Measurements from ENCODE around the gene KRTAP4-1. TPM values are rescaled to one million over a fixed set of nuclear protein-coding genes. Genes with fewer than 3 reads are reported as not detected.
A peak's percentile ranks its signal among the peaks of the same experiment; 100 is the strongest.
"Not testable (repeated sequence)": the region's sequence is repeated elsewhere in the genome, so short reads cannot be mapped to it uniquely, and the experiment has no call there.

KRTAP4-1 gene
- total and polyA plus RNA-seq, 3 experiments from 2014 or later = not detected

DNA sequence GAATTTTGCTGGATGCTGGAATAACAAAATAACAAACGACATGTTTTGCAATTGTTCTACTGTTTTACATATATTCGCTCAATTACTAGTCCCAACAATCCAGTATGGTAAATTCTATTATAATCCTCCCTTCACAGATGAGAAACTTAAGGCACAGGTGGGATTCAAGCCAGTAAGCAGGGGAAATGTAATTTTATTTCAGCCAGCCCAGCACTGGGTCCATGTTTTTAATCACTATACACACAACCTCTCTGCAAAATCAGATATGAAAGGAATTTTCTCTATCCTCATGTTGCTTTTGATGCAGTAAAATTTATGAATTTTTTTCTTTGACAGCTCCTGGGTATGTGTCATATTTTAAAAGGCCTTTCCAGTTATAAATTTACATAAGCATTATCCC, 39.5 kb downstream of the KRTAP4-1 start:
- POLR2A ChIA-PET = no interaction called here
- peaks cover 3 to 32% (median 14%) of the 10 kb centered on the region in 5 donors for H3K9me3 Mint-ChIP-seq
- no peaks in the 10 kb centered on the region for H3K36me3 ChIP-seq (ENCODE audit: insufficient read depth, low read length)

DNA sequence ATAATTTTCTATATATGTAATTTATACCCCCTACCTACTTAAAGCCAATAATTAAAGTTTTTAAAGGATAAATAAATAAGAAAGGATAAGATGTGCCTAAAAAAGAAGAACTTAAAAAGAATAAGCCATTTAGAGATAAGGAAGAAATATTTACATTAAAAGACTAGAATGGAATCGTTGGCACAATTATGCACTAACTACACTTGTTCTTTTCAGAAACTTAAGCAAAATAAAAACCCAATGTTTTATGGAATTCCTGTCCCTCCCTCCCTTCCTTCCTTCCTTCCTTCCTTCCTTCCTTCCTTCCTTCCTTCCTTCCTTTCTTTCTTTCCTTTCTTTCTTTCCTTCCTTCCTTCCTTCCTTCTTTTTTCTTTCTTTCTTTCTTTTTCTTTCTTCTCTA, 39.9 kb downstream of the KRTAP4-1 start:
- Mint-ChIP-seq H3K27ac (peak overlapping the region in 1 of 8 donors; percentile 28), H3K9me3 (peaks cover 5 to 32% (median 14%) of the 10 kb centered on the region in 5 donors), H3K4me3 (no peak overlapping the region), H3K27me3 (peaks cover 3 to 36% of the 10 kb centered on the region in 2 donors), H3K36me3 (peaks cover 0 to 28% (median 5%) of the 10 kb centered on the region in 3 donors), H3K4me1 (peaks cover 0 to 2% (median 0%) of the 10 kb centered on the region in 3 donors)
- H3K4me3 ChIP-seq (ENCODE audit: low read length) = no peak overlapping the region
- H3K9me3 ChIP-seq (ENCODE audit: low read length) = no peaks in the 10 kb centered on the region
- no peak for DNase-seq
- no peak overlapping the region for H3K27ac ChIP-seq (ENCODE audit: low read depth, low read length)
- H3K4me1 ChIP-seq (ENCODE audit: insufficient read depth, low read length) = no peaks in the 10 kb centered on the region
- CTCF ChIA-PET = no interaction called here
- POLR2A ChIA-PET = no interaction called here
- H3K36me3 ChIP-seq (ENCODE audit: insufficient read depth, low read length) = no peaks in the 10 kb centered on the region
- H3K27me3 ChIP-seq (ENCODE audit: insufficient read depth, low read length, poor library complexity, severe bottlenecking) = no peaks in the 10 kb centered on the region

More for the DNA sequence above, 39.5 kb downstream of the KRTAP4-1 start:
- Mint-ChIP-seq H3K27me3 (peaks cover 3 to 36% of the 10 kb centered on the region in 2 donors), H3K36me3 (peaks cover 0 to 28% (median 5%) of the 10 kb centered on the region in 3 donors), H3K27ac (peak overlapping the region in 2 of 8 donors; percentile 7 to 28), H3K4me1 (peaks cover 0 to 2% (median 0%) of the 10 kb centered on the region in 3 donors), H3K4me3 (no peak overlapping the region)
- H3K27ac ChIP-seq (ENCODE audit: low read depth, low read length) = no peak overlapping the region
- H3K9me3 ChIP-seq (ENCODE audit: low read length) = no peaks in the 10 kb centered on the region
- CTCF ChIA-PET = no interaction called here
- H3K4me3 ChIP-seq (ENCODE audit: low read length) = no peak overlapping the region
- no peaks in the 10 kb centered on the region for H3K4me1 ChIP-seq (ENCODE audit: insufficient read depth, low read length)
- no peak for DNase-seq
- no peaks in the 10 kb centered on the region for H3K27me3 ChIP-seq (ENCODE audit: insufficient read depth, low read length, poor library complexity, severe bottlenecking)

DNA sequence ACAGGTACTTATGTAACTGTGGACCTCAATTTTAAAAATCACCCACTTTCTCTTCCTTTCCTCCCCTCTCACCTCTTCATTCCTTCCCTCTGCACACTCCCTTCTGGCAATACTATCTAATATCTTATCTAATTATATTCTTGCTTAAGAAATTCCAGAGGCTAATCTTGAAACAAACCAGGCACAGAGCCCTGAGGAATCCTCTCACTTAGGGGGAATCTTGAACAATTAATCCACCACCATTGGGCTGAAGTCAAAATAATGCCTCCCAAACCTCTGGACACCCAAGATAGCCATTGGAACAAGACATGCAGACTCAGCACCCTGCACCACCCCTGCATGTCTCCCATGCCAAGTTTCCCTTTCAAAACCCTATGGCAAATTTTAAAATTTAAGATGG, 43.4 kb downstream of the KRTAP4-1 start:
- ChIA-PET CTCF (no interaction called here), POLR2A (no interaction called here)
- Mint-ChIP-seq H3K4me1 (no peaks in the 10 kb centered on the region), H3K4me3 (no peak overlapping the region), H3K36me3 (peaks cover 2 to 31% (median 7%) of the 10 kb centered on the region in 3 donors), H3K27me3 (peaks cover 6 to 38% of the 10 kb centered on the region in 2 donors), H3K9me3 (peaks cover 10 to 37% (median 16%) of the 10 kb centered on the region in 5 donors), H3K27ac (no peak overlapping the region)
- Histone ChIP-seq H3K27ac (ENCODE audit: low read depth, low read length) (no peak overlapping the region), H3K27me3 (ENCODE audit: insufficient read depth, low read length, poor library complexity, severe bottlenecking) (no peaks in the 10 kb centered on the region), H3K36me3 (ENCODE audit: insufficient read depth, low read length) (no peaks in the 10 kb centered on the region), H3K9me3 (ENCODE audit: low read length) (no peaks in the 10 kb centered on the region), H3K4me1 (ENCODE audit: insufficient read depth, low read length) (no peaks in the 10 kb centered on the region), H3K4me3 (ENCODE audit: low read length) (no peak overlapping the region)
- DNase-seq = no peak

DNA sequence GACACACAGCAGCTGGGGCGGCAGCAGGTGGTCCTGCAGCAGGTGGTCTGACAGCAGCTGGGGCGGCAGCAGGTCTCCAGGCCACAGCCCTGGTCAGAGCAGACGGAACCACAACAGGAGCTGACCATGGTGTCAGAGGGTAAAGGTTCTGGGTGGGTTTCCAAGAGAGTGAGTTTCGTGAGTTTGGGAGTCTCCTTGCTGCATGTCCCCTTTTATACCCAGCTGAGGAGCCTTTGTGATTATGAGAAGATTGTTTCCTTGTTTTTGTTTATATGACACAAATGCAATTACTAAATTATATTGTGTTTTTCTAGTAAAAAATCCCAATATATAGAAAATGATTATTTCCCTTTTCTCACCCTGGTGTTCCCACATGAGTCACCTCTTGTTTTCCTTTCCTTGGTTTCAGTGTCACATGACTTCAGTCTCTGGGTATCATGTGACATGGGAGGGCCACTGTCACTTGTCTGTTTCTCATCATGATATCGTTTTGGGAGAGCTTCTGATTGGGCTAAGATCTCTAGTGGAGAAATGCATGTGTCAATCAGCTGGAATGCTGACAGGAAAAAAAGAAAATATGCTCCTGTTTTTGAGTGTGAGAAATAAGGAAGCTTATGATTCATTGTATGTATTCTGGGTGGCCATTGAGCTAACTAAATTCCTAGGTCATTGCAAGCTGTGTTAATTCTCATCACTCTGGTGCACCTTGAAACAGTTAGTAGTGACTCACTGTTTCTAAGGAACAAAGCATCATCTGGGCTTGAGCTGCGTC, 44.2 kb downstream of the KRTAP4-1 start, which contains the start of gene KRTAP4-6:
Gene KRTAP4-6 (minus strand): TSS at position 185 of the 772 bp plus-strand sequence. CDS start 57 bp downstream, at position 128.
- ChIA-PET CTCF (no interaction called here), POLR2A (no interaction called here)
- Histone ChIP-seq H3K4me1 (ENCODE audit: insufficient read depth, low read length) (no peaks in the 10 kb centered on the region), H3K4me3 (ENCODE audit: low read length) (no peak within 1 kb of the TSS), H3K9me3 (ENCODE audit: low read length) (no peaks in the 10 kb centered on the region), H3K27me3 (ENCODE audit: insufficient read depth, low read length, poor library complexity, severe bottlenecking) (no peaks in the 10 kb centered on the region), H3K27ac (ENCODE audit: low read depth, low read length) (no peak within 1 kb of the TSS), H3K36me3 (ENCODE audit: insufficient read depth, low read length) (no peaks in the 10 kb centered on the region)
- H3K27ac Mint-ChIP-seq = no peak within 1 kb of the TSS
- peaks cover 9 to 31% of the 10 kb centered on the region in 2 donors for H3K27me3 Mint-ChIP-seq
- no peak within 1 kb of the TSS for H3K4me3 Mint-ChIP-seq
- H3K36me3 Mint-ChIP-seq = peaks cover 2 to 31% (median 7%) of the 10 kb centered on the region in 3 donors
- peaks cover 10 to 37% (median 16%) of the 10 kb centered on the region in 5 donors for H3K9me3 Mint-ChIP-seq
- H3K4me1 Mint-ChIP-seq = peaks cover 0 to 2% (median 0%) of the 10 kb centered on the region in 3 donors
- no peak for DNase-seq

DNA sequence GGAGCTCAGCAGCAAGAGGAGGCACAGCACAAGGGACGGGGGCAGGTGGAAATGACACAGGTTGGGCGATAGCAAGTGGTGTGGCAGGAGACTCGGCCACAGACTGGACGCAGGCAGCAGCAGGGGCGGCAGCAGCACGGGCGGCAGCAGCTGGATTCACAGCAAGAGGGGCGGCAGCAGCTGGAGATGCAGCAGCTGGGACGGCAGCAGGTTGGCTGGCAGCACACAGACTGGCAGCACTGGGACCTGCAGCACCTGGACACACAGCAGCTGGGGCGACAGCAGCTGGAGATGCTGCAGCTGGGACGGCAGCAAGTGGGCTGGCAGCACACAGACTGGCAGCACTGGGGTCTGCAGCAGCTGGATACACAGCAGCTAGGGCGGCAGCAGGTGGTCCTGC, 44.8 kb downstream of the KRTAP4-1 start:
- H3K27ac ChIP-seq (ENCODE audit: low read depth, low read length); H3K4me1 Mint-ChIP-seq; H3K4me3 Mint-ChIP-seq; POLR2A ChIA-PET; CTCF ChIA-PET; H3K36me3 ChIP-seq (ENCODE audit: insufficient read depth, low read length); H3K27me3 ChIP-seq (ENCODE audit: insufficient read depth, low read length, poor library complexity, severe bottlenecking); H3K9me3 ChIP-seq (ENCODE audit: low read length); H3K4me1 ChIP-seq (ENCODE audit: insufficient read depth, low read length); DNase-seq; H3K4me3 ChIP-seq (ENCODE audit: low read length); H3K27ac Mint-ChIP-seq: not testable (repeated sequence)
- H3K36me3 Mint-ChIP-seq = peaks cover 2 to 31% (median 6%) of the 10 kb centered on the region in 3 donors
- H3K9me3 Mint-ChIP-seq = peaks cover 10 to 34% (median 16%) of the 10 kb centered on the region in 5 donors
- H3K27me3 Mint-ChIP-seq = peaks cover 9 to 31% of the 10 kb centered on the region in 2 donors

Other genes with a start within 250 kb of the KRTAP4-1 start
Only the 30 nearest of the 41 such genes appear.
- not detected for gene KRTAP1-5, start 157.7 kb downstream of the KRTAP4-1 start, total RNA-seq
- not detected for gene KRTAP1-5, start 157.7 kb downstream of the KRTAP4-1 start, polyA plus RNA-seq
- not detected for gene KRTAP1-4, start 154.7 kb downstream of the KRTAP4-1 start, total RNA-seq
- gene KRTAP1-4, start 154.7 kb downstream of the KRTAP4-1 start, polyA plus RNA-seq = not detected
- not detected for gene KRTAP1-3, start 150.0 kb downstream of the KRTAP4-1 start, total RNA-seq
- not detected for gene KRTAP1-3, start 150.0 kb downstream of the KRTAP4-1 start, polyA plus RNA-seq
- not detected for gene KRTAP1-1, start 143.5 kb downstream of the KRTAP4-1 start, total RNA-seq
- gene KRTAP1-1, start 143.5 kb downstream of the KRTAP4-1 start, polyA plus RNA-seq = not detected
- gene KRTAP2-1, start 137.6 kb downstream of the KRTAP4-1 start, total RNA-seq = not detected
- not detected for gene KRTAP2-1, start 137.6 kb downstream of the KRTAP4-1 start, polyA plus RNA-seq
- gene KRTAP2-2, start 129.7 kb downstream of the KRTAP4-1 start, total RNA-seq = not detected
- not detected for gene KRTAP2-2, start 129.7 kb downstream of the KRTAP4-1 start, polyA plus RNA-seq
- not detected for gene KRTAP2-3, start 124.8 kb downstream of the KRTAP4-1 start, total RNA-seq
- gene KRTAP2-3, start 124.8 kb downstream of the KRTAP4-1 start, polyA plus RNA-seq = not detected
- not detected for gene KRTAP2-4, start 119.0 kb downstream of the KRTAP4-1 start, total RNA-seq
- not detected for gene KRTAP2-4, start 119.0 kb downstream of the KRTAP4-1 start, polyA plus RNA-seq
- not detected for gene KRTAP4-7, start 100.8 kb downstream of the KRTAP4-1 start, total RNA-seq
- gene KRTAP4-7, start 100.8 kb downstream of the KRTAP4-1 start, polyA plus RNA-seq = not detected
- not detected for gene KRTAP4-8, start 86.8 kb downstream of the KRTAP4-1 start, total RNA-seq
- gene KRTAP4-8, start 86.8 kb downstream of the KRTAP4-1 start, polyA plus RNA-seq = not detected
- not detected for gene KRTAP4-16, start 82.7 kb downstream of the KRTAP4-1 start, total RNA-seq
- gene KRTAP4-16, start 82.7 kb downstream of the KRTAP4-1 start, polyA plus RNA-seq = not detected
- gene KRTAP4-9, start 79.5 kb downstream of the KRTAP4-1 start, total RNA-seq = not detected
- not detected for gene KRTAP4-9, start 79.5 kb downstream of the KRTAP4-1 start, polyA plus RNA-seq
- gene KRTAP4-11, start 66.5 kb downstream of the KRTAP4-1 start, total RNA-seq = not detected
- gene KRTAP4-11, start 66.5 kb downstream of the KRTAP4-1 start, polyA plus RNA-seq = not detected
- not detected for gene KRTAP4-12, start 60.7 kb downstream of the KRTAP4-1 start, total RNA-seq
- not detected for gene KRTAP4-12, start 60.7 kb downstream of the KRTAP4-1 start, polyA plus RNA-seq
- not detected for gene KRTAP4-6, start 44.4 kb downstream of the KRTAP4-1 start, total RNA-seq
- 0.35 TPM for gene KRTAP4-6, start 44.4 kb downstream of the KRTAP4-1 start, polyA plus RNA-seq
- gene KRTAP4-5, start 35.1 kb downstream of the KRTAP4-1 start, total RNA-seq = not detected
- not detected for gene KRTAP4-5, start 35.1 kb downstream of the KRTAP4-1 start, polyA plus RNA-seq
- not detected for gene KRTAP4-4, start 24.2 kb downstream of the KRTAP4-1 start, total RNA-seq
- gene KRTAP4-4, start 24.2 kb downstream of the KRTAP4-1 start, polyA plus RNA-seq = not detected
- gene KRTAP4-3, start 16.7 kb downstream of the KRTAP4-1 start, total RNA-seq = not detected
- not detected for gene KRTAP4-3, start 16.7 kb downstream of the KRTAP4-1 start, polyA plus RNA-seq
- gene KRTAP4-2, start 6.7 kb downstream of the KRTAP4-1 start, total RNA-seq = not detected
- not detected for gene KRTAP4-2, start 6.7 kb downstream of the KRTAP4-1 start, polyA plus RNA-seq
- gene KRTAP9-1, start 5.0 kb upstream of the KRTAP4-1 start, total RNA-seq = not detected
- not detected for gene KRTAP9-1, start 5.0 kb upstream of the KRTAP4-1 start, polyA plus RNA-seq
- not detected for gene KRTAP9-2, start 41.7 kb upstream of the KRTAP4-1 start, total RNA-seq
- gene KRTAP9-2, start 41.7 kb upstream of the KRTAP4-1 start, polyA plus RNA-seq = not detected
- gene KRTAP9-3, start 47.5 kb upstream of the KRTAP4-1 start, total RNA-seq = not detected
- not detected for gene KRTAP9-3, start 47.5 kb upstream of the KRTAP4-1 start, polyA plus RNA-seq
- gene KRTAP9-8, start 53.1 kb upstream of the KRTAP4-1 start, total RNA-seq = not detected
- not detected for gene KRTAP9-8, start 53.1 kb upstream of the KRTAP4-1 start, polyA plus RNA-seq
- gene KRTAP9-4, start 64.8 kb upstream of the KRTAP4-1 start, total RNA-seq = not detected
- not detected for gene KRTAP9-4, start 64.8 kb upstream of the KRTAP4-1 start, polyA plus RNA-seq
- gene KRTAP9-9, start 70.5 kb upstream of the KRTAP4-1 start, total RNA-seq = not detected
- not detected for gene KRTAP9-9, start 70.5 kb upstream of the KRTAP4-1 start, polyA plus RNA-seq
- not detected for gene KRTAP9-6, start 80.5 kb upstream of the KRTAP4-1 start, total RNA-seq
- gene KRTAP9-6, start 80.5 kb upstream of the KRTAP4-1 start, polyA plus RNA-seq = not detected
- gene KRTAP9-7, start 90.8 kb upstream of the KRTAP4-1 start, total RNA-seq = not detected
- not detected for gene KRTAP9-7, start 90.8 kb upstream of the KRTAP4-1 start, polyA plus RNA-seq
- not detected for gene KRTAP29-1, start 117.9 kb upstream of the KRTAP4-1 start, total RNA-seq
- gene KRTAP29-1, start 117.9 kb upstream of the KRTAP4-1 start, polyA plus RNA-seq = 0.22 TPM
- not detected for gene KRTAP16-1, start 124.4 kb upstream of the KRTAP4-1 start, total RNA-seq
- 0.58 TPM for gene KRTAP16-1, start 124.4 kb upstream of the KRTAP4-1 start, polyA plus RNA-seq
- gene KRTAP17-1, start 130.8 kb upstream of the KRTAP4-1 start, total RNA-seq = not detected
- gene KRTAP17-1, start 130.8 kb upstream of the KRTAP4-1 start, polyA plus RNA-seq = not detected